Sigmoid colon (tissue), 7 donors: ENCODE results near the gene UBE2Q1. TPM values are rescaled to one million over a fixed set of nuclear protein-coding genes. Genes with fewer than 3 reads are reported as not detected.
"Not testable (repeated sequence)": the region's sequence is repeated elsewhere in the genome, so short reads cannot be mapped to it uniquely, and the experiment has no call there.

Experiments
- DNase-seq: peaks from one replicate; pipeline ENCODE4 v3.0.0-alpha.2; 2019
- H3K27ac ChIP-seq, 4 donors: fragments of 200-600 bp; sonication (generic); one replicate each; pipeline ENCODE4 v1.5.1; 2016 to 2019; ENCODE audit warnings: mild to moderate bottlenecking in 1 of 4
- H3K27me3 ChIP-seq, 3 donors: fragments of 200-600 bp; sonication (generic); one replicate each; pipeline ENCODE4 v1.5.1; 2019; ENCODE audit warnings: mild to moderate bottlenecking in 1 of 3
- H3K36me3 ChIP-seq, 4 donors: fragments of 200-600 bp; sonication (generic); one replicate each; pipeline ENCODE4 v1.5.1; 2016 to 2019
- H3K4me1 ChIP-seq, 4 donors: fragments of 200-600 bp; sonication (generic); one replicate each; pipeline ENCODE4 v1.5.1; 2017 to 2019
- H3K4me3 ChIP-seq, 4 donors: fragments of 200-600 bp; sonication (generic); one replicate each; pipeline ENCODE4 v1.5.1; 2017 to 2019; ENCODE audit warnings: mild to moderate bottlenecking in 2 of 4, moderate library complexity in 1 of 4
- H3K9me3 ChIP-seq, 4 donors: fragments of 200-600 bp in 3 of 4; sonication (generic) in 3 of 4; one replicate each; pipeline versions ENCODE4 v1.5.1 to v1.6.1; 2013 to 2019
- CTCF ChIP-seq, 4 experiments: fragments of 450-650 bp in 3 of 4; fragments of 200-600 bp in 1 of 4; IDR thresholded peaks; one replicate each; pipeline ENCODE4 v1.5.1; 2016 to 2019; ENCODE audit warnings: antibody characterized with exemption in 4 of 4, mild to moderate bottlenecking in 3 of 4, moderate library complexity in 2 of 4
- EP300 ChIP-seq, 4 donors: sonication (generic); formaldehyde crosslinking; IDR thresholded peaks; one replicate each; pipeline ENCODE4 v1.6.1; 2017; ENCODE audit warnings: antibody characterized with exemption in 4 of 4
- POLR2A ChIP-seq, 2 donors: fragments of 450-650 bp; IDR thresholded peaks; one replicate each; pipeline ENCODE4 v1.6.1; 2016; ENCODE audit warnings: antibody characterized with exemption in 2 of 2, mild to moderate bottlenecking in 2 of 2, moderate library complexity in 2 of 2
- POLR2AphosphoS5 ChIP-seq, 4 donors: sonication (generic); formaldehyde crosslinking; IDR thresholded peaks; one replicate each; pipeline ENCODE4 v1.6.1; 2017; ENCODE audit warnings: antibody characterized with exemption in 4 of 4
- whole genome bisulfite sequencing, 2 donors: extraction: QIAGEN DNeasy Blood & Tissue Kit; methylation state at CpG; one replicate each; pipeline ENCODE4 v1.1.7; 2013; 5-methylcytosine and 5-hydroxymethylcytosine counted together
- intact Hi-C: fragments of 100-400 bp; cut with DNase I; formaldehyde crosslinking; loops from one replicate; pipeline ENCODE4 v1.15.1; 2023
- polyA plus RNA-seq, 3 donors: library from polyadenylated mRNA; stranded (reverse); fragments of 200-250 nt; gene quantifications; one replicate each; pipeline ENCODE4 v1.2.3, GENCODE V29; 2013
- total RNA-seq, 4 donors: library from RNA; depleted of rRNA; stranded (reverse); fragments of >200 nt; gene quantifications; one replicate each; pipeline ENCODE4 v1.1.0, GENCODE V29; 2016
- donor health status: healthy with polysubstance abuse.
- donor health status: Bipolar disorder and iron deficiency.
- donor health status: healthy.

The UBE2Q1 gene
- total and polyA plus RNA-seq, 7 donors = 15.1 to 40.7 (median 18.9) TPM

GRCh38 chr1:154539486-154540483, 18.7 kb downstream of the UBE2Q1 start:
- no peak for DNase-seq
- Histone ChIP-seq H3K36me3 (no peaks in the 10 kb centered on the region), H3K4me3 (no peak overlapping the region), H3K9me3 (no peaks in the 10 kb centered on the region), H3K4me1 (no peaks in the 10 kb centered on the region), H3K27ac (no peak overlapping the region), H3K27me3 (peaks cover 0 to 7% (median 0%) of the 10 kb centered on the region in 3 donors)
- TF ChIP-seq CTCF (IDR thresholded peaks at IDR 0.05) = no peak
- no peak for TF ChIP-seq POLR2AphosphoS5 (IDR thresholded peaks at IDR 0.05)
- TF ChIP-seq EP300 (IDR thresholded peaks at IDR 0.05) = no peak
- TF ChIP-seq POLR2A (IDR thresholded peaks at IDR 0.05) = no peak
- WGBS, 2 donors = 70 to 82% methylated on average over 9 of the region's 9 CpGs
- intact Hi-C loops = no loop called here

GRCh38 chr1:154536570-154536969, 21.9 kb downstream of the UBE2Q1 start:
- no peak overlapping the region for H3K27ac ChIP-seq
- H3K9me3 ChIP-seq = no peaks in the 10 kb centered on the region
- 83 to 85% methylated on average over 7 of the region's 7 CpGs for WGBS, 2 donors
- no peaks in the 10 kb centered on the region for H3K36me3 ChIP-seq
- intact Hi-C loops = no loop called here
- no peak overlapping the region for H3K4me3 ChIP-seq
- H3K4me1 ChIP-seq = no peaks in the 10 kb centered on the region
- TF ChIP-seq POLR2AphosphoS5 (IDR thresholded peaks at IDR 0.05) (peak in 1 of 4 donors; percentile 71), CTCF (IDR thresholded peaks at IDR 0.05) (no peak), POLR2A (IDR thresholded peaks at IDR 0.05) (no peak), EP300 (IDR thresholded peaks at IDR 0.05) (peak in 1 of 4 donors; percentile 46)
- H3K27me3 ChIP-seq = no peaks in the 10 kb centered on the region
- DNase-seq = no peak

GRCh38 chr1:154533952-154534844, 24.3 kb downstream of the UBE2Q1 start:
- no peaks in the 10 kb centered on the region for H3K4me1 ChIP-seq
- no peaks in the 10 kb centered on the region for H3K9me3 ChIP-seq
- no peak overlapping the region for H3K4me3 ChIP-seq
- H3K36me3 ChIP-seq = no peaks in the 10 kb centered on the region
- no peak overlapping the region for H3K27ac ChIP-seq
- H3K27me3 ChIP-seq = no peaks in the 10 kb centered on the region
- intact Hi-C loops = no loop called here
- DNase-seq = no peak
- TF ChIP-seq CTCF (IDR thresholded peaks at IDR 0.05) (peak in 1 of 4 experiments; percentile 10), POLR2A (IDR thresholded peaks at IDR 0.05) (no peak), EP300 (IDR thresholded peaks at IDR 0.05) (no peak), POLR2AphosphoS5 (IDR thresholded peaks at IDR 0.05) (no peak)
- WGBS, 2 donors = 46 to 68% methylated on average over 11 of the region's 11 CpGs

- 95 to 96% methylated on average over 13 of the region's 13 CpGs for WGBS, 2 donors
- intact Hi-C loops, H3K4me1 ChIP-seq, H3K27ac ChIP-seq, H3K4me3 ChIP-seq, DNase-seq, H3K9me3 ChIP-seq, H3K27me3 ChIP-seq, H3K36me3 ChIP-seq: not testable (repeated sequence)
These were observed 26.5 kb downstream of the UBE2Q1 start for GRCh38 chr1:154531950-154532349.

- no peaks in the 10 kb centered on the region for H3K9me3 ChIP-seq
- H3K4me1 ChIP-seq = no peaks in the 10 kb centered on the region
- no peak overlapping the region for H3K27ac ChIP-seq
- 93 to 96% methylated on average over 6 of the region's 6 CpGs for WGBS, 2 donors
- no peaks in the 10 kb centered on the region for H3K36me3 ChIP-seq
- no peak for DNase-seq
- intact Hi-C loops = no loop called here
- H3K27me3 ChIP-seq = no peaks in the 10 kb centered on the region
- TF ChIP-seq EP300 (IDR thresholded peaks at IDR 0.05) = no peak
- no peak for TF ChIP-seq POLR2AphosphoS5 (IDR thresholded peaks at IDR 0.05)
- no peak overlapping the region for H3K4me3 ChIP-seq
These were observed 29.2 kb downstream of the UBE2Q1 start for GRCh38 chr1:154529308-154529707.
